ENCODE measurements around the gene GNAZ.

The GNAZ gene

DNA sequence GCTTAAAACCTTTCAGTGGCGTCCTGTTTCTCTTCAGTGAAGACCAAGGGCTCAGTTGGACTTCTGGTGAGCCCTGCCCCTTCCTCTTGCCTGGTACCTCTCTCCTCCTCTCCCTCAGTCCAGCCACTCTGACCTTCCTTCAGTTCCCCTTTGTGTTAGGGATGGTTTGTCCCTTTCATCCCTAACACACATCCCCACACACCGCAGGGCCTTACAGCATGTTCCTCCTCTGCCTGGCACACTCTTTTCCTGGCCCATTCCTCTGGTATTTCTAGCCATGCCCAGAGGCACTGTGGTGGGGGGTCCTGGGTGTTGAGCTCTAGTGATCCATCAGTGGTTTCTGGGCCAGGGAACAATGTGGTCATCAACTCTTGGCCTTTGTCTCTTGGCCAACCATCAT lies 21.4 kb downstream of the GNAZ start:
- no peak for DNase-seq (ENCODE audit: low read depth in 1 of 2, low spot score in 1 of 2)

GRCh38 chr22:23092217-23092955 lies 22.1 kb downstream of the GNAZ start:
- DNase-seq (ENCODE audit: low read depth in 1 of 2, low spot score in 1 of 2), result no peak

GRCh38 chr22:23093051-23093788 lies 22.9 kb downstream of the GNAZ start:
- DNase-seq (ENCODE audit: low read depth in 1 of 2, low spot score in 1 of 2), result no peak

DNA sequence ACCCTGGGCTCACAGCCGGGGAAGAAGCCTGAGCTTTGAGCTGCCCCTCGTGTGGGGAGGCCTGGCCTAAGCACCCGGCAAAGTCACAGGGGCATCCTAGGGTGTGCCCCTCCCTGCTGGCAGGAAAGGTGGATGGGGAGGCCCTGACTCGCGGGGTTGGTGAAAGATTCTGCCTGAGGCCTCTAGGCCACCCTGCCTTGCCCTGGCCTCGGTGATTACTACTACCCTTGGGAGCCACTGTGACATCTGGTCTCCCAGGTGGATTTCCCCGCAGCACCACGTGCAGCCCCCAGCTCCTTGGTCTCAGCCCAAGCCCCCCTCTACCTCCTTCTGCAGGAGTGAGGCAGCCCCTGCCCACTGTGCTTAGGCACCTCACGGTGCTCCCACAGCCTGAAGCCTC lies 23.9 kb downstream of the GNAZ start:
- DNase-seq (ENCODE audit: low read depth in 1 of 2, low spot score in 1 of 2), result no peak

DNA sequence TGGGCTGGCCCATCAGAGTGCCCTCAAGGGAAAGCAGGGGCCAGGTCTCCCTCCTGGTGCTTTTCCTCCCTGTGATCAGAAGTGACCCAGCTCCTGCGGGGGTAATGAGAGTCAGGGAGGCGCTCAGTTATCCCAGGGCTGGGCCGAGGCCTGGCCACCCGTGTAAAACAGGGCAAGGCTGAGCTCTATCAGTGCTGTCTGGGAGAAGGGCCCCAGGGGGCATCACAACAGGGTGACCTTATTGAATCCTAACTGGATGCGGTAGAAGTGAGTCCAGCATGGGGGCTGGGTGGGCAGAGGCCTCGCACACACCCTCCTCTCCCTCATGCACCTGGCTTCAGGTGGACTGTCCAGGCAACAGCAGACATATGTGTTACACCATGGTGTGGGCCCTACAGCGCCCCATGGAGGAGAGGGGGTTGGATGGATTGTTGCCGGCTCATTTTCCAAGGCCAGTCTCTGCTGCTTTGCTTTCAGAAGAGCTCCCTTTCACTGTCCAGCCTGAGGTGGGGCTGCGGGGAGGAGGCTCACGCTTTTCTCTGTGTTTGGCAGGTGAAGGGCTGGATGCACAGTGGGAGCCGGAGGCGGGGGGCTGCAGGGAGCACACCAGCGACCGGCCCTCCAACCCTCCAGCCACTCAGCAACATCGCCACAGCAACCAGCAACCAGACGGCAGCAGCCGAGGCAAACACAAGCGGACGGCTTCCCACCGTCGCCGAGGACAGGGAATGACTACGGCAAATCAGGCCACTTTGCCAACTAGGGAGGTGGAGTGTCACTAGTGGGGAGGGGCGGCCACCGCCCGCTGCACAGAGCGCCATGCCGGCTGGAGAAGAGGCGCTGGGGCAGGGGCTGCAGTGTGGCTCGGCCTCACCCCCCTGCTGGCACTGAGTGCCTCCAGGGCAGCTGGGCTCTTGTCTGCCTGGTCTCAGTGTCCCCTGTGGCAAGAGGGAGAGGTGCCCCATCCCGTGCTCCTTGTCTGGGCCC lies 24.7 kb downstream of the GNAZ start:
- DNase-seq (ENCODE audit: low read depth in 1 of 2, low spot score in 1 of 2), result no peak

GRCh38 chr22:23095733-23096342 lies 25.5 kb downstream of the GNAZ start:
- no peak for DNase-seq (ENCODE audit: low read depth in 1 of 2, low spot score in 1 of 2)

DNA sequence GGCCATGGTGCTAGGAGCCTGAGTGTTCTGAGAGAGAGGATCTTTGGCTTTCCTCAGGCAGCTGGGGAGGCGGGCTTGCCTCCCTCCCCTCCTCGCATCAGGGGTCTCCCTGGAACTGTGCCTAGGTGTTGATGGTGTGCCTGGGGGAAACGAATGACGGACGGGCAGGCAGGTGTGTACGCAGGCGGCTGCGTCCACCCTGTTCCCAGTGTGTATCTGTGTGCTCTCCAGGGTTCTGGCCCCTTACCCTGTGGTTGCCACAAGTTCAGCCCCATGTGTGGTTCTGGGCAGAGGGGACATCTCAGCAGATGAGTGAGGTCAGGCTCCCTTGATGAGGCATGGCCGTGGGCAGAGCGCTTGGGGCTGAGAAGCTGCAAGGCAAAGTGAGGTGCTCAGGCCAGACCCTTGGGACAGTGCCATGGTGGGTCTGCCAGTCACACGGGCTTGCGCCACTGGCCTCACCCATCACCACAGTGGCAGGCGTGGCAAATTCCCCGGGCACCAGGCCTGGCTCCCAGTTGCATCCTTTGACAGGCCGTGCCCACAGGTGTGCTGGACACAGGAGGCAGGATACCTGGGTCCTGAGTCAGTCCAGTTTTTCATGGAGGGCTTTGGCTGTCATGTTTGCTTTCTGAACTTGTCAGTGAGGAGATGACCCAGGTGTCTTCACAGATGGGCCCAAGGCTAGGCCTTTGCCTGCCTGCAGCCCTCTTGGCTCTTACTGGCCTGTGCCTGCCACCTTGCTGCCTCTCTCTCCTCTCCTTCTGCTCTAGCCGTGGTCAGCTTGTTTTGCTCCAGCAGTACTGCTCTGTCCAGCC lies 27.3 kb downstream of the GNAZ start:
- no peak for DNase-seq (ENCODE audit: low read depth in 1 of 2, low spot score in 1 of 2)

DNA sequence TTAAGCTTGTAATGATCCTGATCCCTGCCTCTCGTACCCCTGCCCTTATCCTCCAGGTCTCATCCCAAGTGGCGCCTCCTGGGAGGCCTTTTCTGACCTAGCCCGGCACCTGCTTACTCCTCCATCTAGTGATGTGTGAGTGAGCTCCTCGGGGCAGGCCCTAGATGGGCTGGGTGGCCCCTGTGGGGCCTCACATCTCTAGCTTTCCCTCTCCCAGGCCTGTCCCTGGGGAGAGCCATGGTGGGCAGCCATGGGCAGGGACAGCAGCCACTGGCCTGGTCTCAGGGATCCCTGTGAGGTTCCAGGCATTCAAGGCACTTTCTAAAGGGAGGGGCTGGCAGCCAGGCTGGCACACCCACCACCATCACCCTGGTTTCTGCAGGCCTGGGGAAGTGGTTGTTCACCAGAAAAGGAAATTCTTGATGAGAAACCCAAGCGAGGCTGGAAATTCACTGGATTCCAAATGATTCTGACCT lies 27.9 kb downstream of the GNAZ start:
- DNase-seq (ENCODE audit: low read depth in 1 of 2, low spot score in 1 of 2), result no peak

DNA sequence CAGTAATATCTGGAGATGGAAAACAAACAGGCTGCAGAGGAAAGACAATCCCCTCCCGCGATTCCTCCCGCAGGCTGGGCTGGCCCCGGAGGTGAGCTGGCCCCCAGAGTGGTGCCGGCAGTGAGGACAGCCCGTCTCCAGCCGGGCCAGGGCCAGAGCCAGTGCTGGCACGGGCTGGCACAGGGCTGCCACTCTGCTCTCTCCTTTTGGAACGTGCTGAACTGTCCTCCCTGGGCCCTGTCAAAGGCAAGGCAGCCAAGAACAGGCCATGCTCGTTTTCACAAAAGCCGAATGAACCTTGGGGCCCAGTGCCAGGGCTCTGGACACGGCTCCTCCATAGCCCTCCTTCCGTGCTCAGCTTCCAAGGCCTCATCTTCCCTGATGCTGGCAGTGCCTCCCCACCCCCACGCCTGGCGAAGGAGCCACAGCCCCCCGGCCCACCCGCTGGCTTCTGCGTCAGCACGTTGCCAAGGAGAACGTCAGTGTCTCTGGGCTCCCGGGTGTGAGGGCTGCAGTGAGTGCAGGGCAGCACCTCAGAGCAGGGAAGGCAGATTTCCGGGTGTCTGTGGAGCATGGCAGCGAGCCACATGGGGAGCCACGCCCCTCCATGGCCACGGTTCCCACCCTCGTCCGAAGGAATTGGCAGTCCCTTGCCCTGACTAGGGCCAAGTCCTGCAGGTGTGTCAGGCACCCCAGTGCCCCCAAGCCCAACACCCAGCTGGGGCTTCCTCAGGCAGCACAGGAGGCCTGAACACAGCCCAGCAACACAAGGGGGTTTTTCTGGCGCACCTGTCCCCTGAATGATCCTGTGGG lies 28.6 kb downstream of the GNAZ start:
- no peak for DNase-seq (ENCODE audit: low read depth in 1 of 2, low spot score in 1 of 2)

- no peak for DNase-seq (ENCODE audit: low read depth in 1 of 2, low spot score in 1 of 2)
These were observed 29.1 kb downstream of the GNAZ start for GRCh38 chr22:23099531-23099804.

DNA sequence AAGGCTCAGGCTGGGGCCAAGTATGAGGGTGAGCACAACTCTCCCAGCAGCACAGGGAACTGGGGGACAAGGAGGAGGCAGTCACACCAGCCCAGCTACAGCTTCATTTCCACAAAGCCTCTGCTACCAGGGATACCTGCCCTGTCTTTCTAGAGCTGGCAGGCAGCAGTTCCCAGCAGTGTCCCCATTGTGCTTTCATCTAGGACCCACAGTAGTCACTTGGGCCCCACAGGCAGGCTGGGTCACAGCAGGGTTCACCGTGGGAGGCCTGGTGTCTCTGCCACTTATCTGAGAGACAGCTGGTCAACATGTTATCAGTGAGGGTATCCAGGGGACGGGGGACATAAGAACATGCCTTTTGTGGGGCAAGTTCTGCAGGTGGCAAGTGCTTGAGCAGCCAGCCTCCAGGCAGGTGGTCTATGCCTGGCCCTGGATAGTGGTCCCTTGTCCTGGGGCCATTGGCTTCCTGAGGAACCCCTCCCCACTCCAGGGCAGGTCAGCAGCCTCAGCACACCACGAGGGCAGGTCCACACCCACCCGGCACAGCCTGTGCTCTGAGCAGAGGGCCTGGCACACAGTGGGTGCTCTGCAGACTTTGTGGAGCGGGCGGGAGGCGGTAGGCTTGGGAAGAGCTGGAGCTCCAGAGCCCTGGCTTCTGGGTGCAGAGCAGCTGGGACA lies 29.9 kb downstream of the GNAZ start:
- DNase-seq (ENCODE audit: low read depth in 1 of 2, low spot score in 1 of 2), result no peak

DNA sequence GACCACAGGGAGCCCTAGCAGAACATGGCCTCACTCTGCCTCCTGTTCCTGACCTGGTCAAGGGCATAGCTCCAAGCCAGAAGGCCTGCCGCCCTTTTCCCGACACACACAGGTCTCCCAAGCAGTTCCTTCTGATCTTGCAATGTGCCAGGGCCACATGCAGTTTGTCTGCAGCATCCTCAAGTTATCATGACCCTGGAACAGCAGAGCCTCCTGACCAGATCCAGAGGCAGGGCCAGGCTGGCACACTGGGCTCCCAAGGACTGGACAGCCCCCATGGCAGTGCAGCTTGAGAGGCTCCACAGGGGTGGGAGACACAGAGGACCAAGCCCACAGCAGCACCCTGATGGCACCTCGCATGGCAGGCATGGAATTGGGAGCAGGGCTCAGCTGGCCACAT lies 31.2 kb downstream of the GNAZ start:
- DNase-seq (ENCODE audit: low read depth in 1 of 2, low spot score in 1 of 2), result no peak

DNA sequence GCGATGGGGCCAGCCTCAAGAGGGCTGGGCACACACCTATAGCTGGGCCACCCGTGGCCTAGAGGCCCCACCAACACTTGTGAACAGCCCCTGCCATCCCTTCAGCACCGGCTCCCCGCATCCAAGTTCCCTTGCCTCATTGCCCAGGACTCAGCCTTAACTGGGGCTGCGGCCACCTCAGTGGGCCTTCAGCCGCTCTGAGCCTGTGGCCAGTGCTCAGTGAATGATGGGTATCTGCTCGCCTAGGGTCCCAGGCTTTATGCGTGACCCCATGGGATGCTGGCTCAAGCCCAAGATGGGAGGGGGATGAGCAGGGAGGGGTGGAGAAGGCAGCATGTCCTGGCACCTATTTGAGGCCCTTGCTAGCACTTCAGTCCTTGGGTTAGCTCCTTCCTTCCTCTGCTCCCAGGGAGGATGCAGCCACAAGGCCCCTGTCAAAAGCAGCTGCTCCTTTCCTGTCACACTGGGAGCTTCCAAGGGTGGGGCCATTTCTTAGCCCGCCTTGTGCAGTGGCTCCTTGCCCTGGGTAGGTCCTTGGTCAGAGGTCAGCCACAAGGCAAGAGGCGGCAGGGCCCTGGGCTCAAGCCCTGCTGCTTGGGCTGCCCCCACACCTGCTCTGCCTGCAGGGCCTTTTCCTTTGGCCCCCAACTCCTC lies 31.8 kb downstream of the GNAZ start:
- no peak for DNase-seq (ENCODE audit: low read depth in 1 of 2, low spot score in 1 of 2)

DNA sequence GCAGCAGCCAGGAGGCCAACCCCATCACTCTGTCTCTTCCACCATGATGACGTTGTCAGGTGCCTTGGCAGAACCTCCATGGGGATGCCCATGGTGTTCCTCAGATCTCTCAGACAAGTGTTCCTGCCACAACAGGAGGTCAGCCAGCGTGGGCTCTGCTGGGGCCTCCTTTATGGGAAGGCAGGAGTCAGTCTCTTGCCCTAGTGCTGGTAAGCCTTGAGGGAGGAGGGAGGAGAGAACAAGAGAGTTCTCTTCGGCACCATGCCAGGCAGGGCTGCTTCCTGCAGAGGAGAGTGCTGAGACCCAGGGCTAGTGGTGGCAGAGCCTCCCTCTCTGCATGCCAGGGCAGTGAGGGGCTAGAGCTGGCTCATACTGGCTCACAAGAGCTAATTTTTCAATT lies 32.5 kb downstream of the GNAZ start:
- no peak for DNase-seq (ENCODE audit: low read depth in 1 of 2, low spot score in 1 of 2)

- DNase-seq (ENCODE audit: low read depth in 1 of 2, low spot score in 1 of 2), result no peak
These were observed 33.1 kb downstream of the GNAZ start for GRCh38 chr22:23103199-23103954.

- no peak for DNase-seq (ENCODE audit: low read depth in 1 of 2, low spot score in 1 of 2)
These were observed 34.1 kb downstream of the GNAZ start for GRCh38 chr22:23104187-23104971.

DNA sequence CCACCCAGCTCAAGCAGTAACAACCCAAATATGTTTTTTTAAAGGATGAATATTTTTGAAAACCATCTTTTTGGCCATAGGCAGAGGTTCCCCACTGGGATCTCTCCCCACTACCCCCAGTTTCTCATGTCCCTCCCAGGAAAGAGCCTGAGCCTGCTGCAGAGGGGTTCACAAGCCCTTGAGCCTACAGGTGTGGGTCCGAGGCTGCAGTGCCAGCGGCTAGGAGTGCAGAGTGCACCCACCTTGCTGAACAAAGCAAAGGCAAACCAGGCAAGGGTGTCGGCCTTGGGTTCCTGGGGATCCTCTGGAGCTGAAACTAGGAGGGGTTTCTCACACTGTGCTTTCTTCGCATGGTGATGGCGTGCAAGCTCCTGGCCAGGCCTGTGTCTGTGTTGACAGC lies 35.0 kb downstream of the GNAZ start:
- DNase-seq (ENCODE audit: low read depth in 1 of 2, low spot score in 1 of 2), result no peak
